Iris pigment epithelial cell (primary cell): ENCODE data around the gene CDH2.

Source experiments
- DNase-seq: peaks from one replicate; pipeline ENCODE4 v3.0.0-alpha.2; 2011; ENCODE audit warnings: low read depth

CDH2 gene

GRCh38 chr18:28127228-28127627, 49.7 kb downstream of the CDH2 start:
- DNase-seq = no peak

- no peak for DNase-seq
Observed at GRCh38 chr18:28126768-28127167, 50.2 kb downstream of the CDH2 start.

- DNase-seq = peak; percentile 63
Observed at GRCh38 chr18:28125051-28125450, 51.9 kb downstream of the CDH2 start.

GRCh38 chr18:28124131-28125029, 52.5 kb downstream of the CDH2 start:
- peak; percentile 63 for DNase-seq

GRCh38 chr18:28123401-28124030, 53.4 kb downstream of the CDH2 start:
- DNase-seq = no peak

- no peak for DNase-seq
Observed at GRCh38 chr18:28120828-28121515, 56.0 kb downstream of the CDH2 start.

- DNase-seq = no peak
Observed at GRCh38 chr18:28116461-28116860, 60.5 kb downstream of the CDH2 start.

- DNase-seq = peak; percentile 88
Observed at GRCh38 chr18:28115149-28115550, 61.8 kb downstream of the CDH2 start.

GRCh38 chr18:28114472-28114871, 62.5 kb downstream of the CDH2 start:
- DNase-seq = peak; percentile 91

GRCh38 chr18:28113271-28114029, 63.5 kb downstream of the CDH2 start:
- no peak for DNase-seq

- DNase-seq = peak; percentile 89
Observed at GRCh38 chr18:28112056-28112470, 64.9 kb downstream of the CDH2 start.

GRCh38 chr18:28110924-28111323, 66.0 kb downstream of the CDH2 start:
- no peak for DNase-seq

GRCh38 chr18:28109781-28110560, 67.0 kb downstream of the CDH2 start:
- DNase-seq = no peak

- no peak for DNase-seq
Observed at GRCh38 chr18:28108814-28109213, 68.1 kb downstream of the CDH2 start.

GRCh38 chr18:28108254-28108653, 68.7 kb downstream of the CDH2 start:
- DNase-seq = no peak

GRCh38 chr18:28099237-28099636, 77.7 kb downstream of the CDH2 start:
- no peak for DNase-seq

GRCh38 chr18:28095631-28096030, 81.3 kb downstream of the CDH2 start:
- DNase-seq = no peak

GRCh38 chr18:28095041-28095440, 81.9 kb downstream of the CDH2 start:
- DNase-seq = peak; percentile 64

GRCh38 chr18:28091197-28091596, 85.7 kb downstream of the CDH2 start:
- no peak for DNase-seq

GRCh38 chr18:28088477-28088876, 88.5 kb downstream of the CDH2 start:
- DNase-seq = no peak
